ENCODE data around the gene MCF2L.

MCF2L gene

GRCh38 chr13:113005076-113005865 lies 36.3 kb downstream of the MCF2L start:
- Mint-ChIP-seq H3K36me3 (ENCODE audit: insufficient read depth) (peaks cover 24% of the 10 kb centered on the region), H3K27me3 (peaks cover 3 to 21% of the 10 kb centered on the region in 2 donors), H3K9me3 (peaks cover 0 to 4% of the 10 kb centered on the region in 2 donors), H3K4me3 (peak overlapping the region; percentile 69 to 70), H3K27ac (peak overlapping the region; percentile 96 to 97), H3K4me1 (ENCODE audit: low read depth in 2 of 2) (peaks cover 4 to 16% of the 10 kb centered on the region in 2 donors)
- ATAC-seq (replicated peaks) (peak; percentile 83), DNase-seq (peak; percentile 19 to 27 (median 23))

DNA sequence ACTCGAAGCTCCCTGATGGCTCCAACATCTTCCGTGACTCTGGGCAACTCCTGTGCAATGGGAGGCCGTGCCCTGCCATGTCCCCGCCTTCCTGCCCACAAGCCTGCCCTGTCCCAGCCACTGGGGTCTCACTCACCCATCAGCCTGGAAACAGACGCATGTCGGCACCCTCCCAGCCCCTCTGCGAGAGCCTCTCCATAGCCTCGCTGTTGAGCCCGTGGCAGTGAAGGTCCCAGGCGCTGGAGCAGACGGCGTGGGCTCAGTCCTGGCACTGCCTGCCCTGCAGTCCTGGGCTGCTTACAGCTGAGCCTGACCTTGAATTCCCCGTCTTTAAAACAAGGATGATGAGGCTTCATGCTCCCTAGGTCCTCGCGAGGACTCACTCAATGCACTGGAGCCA lies 37.0 kb downstream of the MCF2L start:
- DNase-seq = no peak
- H3K27me3 Mint-ChIP-seq = peaks cover 0 to 17% of the 10 kb centered on the region in 2 donors
- peaks cover 4 to 16% of the 10 kb centered on the region in 2 donors for H3K4me1 Mint-ChIP-seq (ENCODE audit: low read depth in 2 of 2)
- H3K36me3 Mint-ChIP-seq (ENCODE audit: insufficient read depth) = peaks cover 25% of the 10 kb centered on the region
- peaks cover 0 to 4% of the 10 kb centered on the region in 2 donors for H3K9me3 Mint-ChIP-seq
- H3K27ac Mint-ChIP-seq = peak overlapping the region; percentile 96 to 97
- no peak for ATAC-seq (replicated peaks)
- no peak overlapping the region for H3K4me3 Mint-ChIP-seq

DNA sequence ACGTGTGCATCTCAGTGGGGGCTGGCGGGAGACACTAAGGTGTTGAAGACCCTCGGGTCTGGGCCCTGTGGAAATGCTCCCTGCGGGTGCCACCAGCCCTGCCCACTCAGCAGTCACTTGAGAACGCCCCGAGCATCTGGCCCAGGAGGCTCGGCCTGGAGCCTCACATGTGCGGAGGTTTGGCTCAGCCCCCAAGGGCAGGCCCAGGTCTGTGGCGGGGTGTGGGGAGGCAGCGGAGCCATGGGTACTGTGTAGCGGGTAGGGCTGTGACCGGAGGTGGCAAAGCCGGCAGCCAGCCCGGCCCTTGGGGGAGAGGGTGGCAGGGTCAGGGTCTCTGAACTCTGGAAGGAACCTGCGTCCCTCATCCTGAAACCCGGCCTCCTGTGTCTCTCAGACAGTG lies 37.6 kb downstream of the MCF2L start:
- ATAC-seq (replicated peaks) (no peak), DNase-seq (no peak)
- Mint-ChIP-seq H3K4me1 (ENCODE audit: low read depth in 2 of 2) (peaks cover 8 to 18% of the 10 kb centered on the region in 2 donors), H3K27ac (no peak overlapping the region), H3K9me3 (peaks cover 0 to 4% of the 10 kb centered on the region in 2 donors), H3K4me3 (no peak overlapping the region), H3K36me3 (ENCODE audit: insufficient read depth) (peaks cover 28% of the 10 kb centered on the region), H3K27me3 (peaks cover 0 to 16% of the 10 kb centered on the region in 2 donors)

DNA sequence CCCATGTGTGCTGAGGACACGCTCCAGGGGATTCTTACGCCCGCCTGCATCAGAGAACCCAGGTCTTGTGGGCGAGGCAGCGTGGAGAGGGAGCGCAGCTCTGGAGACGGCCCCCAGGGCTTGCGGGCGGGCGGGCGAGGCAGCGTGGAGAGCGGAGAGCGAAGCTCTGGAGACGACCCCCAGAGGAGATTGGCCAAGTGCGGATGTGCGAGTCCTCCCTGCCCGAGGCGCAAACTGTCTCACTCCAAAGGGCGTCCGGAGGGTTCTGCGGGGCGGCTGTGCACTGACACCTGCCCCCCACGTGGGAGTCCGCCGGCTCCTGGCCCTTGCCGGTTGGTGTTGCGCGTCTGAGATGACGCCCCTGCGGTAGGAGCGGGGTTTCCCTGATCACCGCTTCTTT lies 39.8 kb downstream of the MCF2L start:
- no peak for ATAC-seq (replicated peaks)
- Mint-ChIP-seq H3K27me3 (peaks cover 0 to 8% of the 10 kb centered on the region in 2 donors), H3K4me3 (no peak overlapping the region)

DNA sequence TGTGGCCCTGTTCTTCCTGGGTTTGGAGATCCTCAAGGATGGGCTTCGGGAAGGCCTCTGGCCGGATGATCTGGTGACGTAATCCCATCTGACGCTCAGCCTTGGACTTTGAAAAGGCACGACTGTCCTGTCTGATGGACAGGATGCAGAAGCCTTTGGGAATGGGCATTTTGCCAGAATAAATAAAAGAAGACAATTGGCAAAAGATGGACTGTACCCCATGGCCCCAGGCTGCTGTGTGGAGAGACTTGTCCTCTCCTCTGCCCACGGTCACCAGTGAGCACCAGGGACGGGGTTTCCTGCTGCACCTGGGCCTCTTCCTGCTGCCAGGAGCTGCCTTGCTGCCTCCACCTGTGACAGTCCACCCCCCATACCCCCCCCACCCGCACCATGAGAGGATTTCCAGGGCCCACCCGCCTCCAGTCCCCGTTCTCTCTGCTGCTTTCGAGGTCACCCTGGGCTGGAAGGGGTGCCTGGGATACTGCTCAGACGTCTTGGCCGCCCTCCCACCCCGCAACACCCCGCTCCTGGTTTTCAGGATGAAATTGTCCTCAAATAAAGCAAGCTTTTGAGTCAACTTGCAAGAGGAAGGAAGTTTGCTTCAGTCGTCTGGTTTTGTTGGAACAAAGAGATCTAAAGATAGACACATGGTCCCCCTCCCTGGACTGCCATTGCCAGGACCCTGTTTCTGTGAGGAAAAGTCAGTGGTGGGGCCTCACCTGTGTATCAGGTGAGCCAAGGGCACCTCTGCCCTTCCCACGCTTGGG lies 40.9 kb downstream of the MCF2L start:
- H3K9me3 Mint-ChIP-seq = peaks cover 0 to 4% of the 10 kb centered on the region in 2 donors
- H3K27ac Mint-ChIP-seq = no peak overlapping the region
- peaks cover 16% of the 10 kb centered on the region for H3K36me3 Mint-ChIP-seq (ENCODE audit: insufficient read depth)
- DNase-seq = no peak
- no peak overlapping the region for H3K4me3 Mint-ChIP-seq
- no peak for ATAC-seq (replicated peaks)
- peaks cover 8 to 15% of the 10 kb centered on the region in 2 donors for H3K4me1 Mint-ChIP-seq (ENCODE audit: low read depth in 2 of 2)
- H3K27me3 Mint-ChIP-seq = peaks cover 0 to 8% of the 10 kb centered on the region in 2 donors

More for the DNA sequence above, 39.8 kb downstream of the MCF2L start:
- DNase-seq = no peak
- Mint-ChIP-seq H3K27ac (no peak overlapping the region), H3K36me3 (ENCODE audit: insufficient read depth) (peaks cover 25% of the 10 kb centered on the region), H3K9me3 (peaks cover 0 to 4% of the 10 kb centered on the region in 2 donors), H3K4me1 (ENCODE audit: low read depth in 2 of 2) (peaks cover 8 to 18% of the 10 kb centered on the region in 2 donors)

- ATAC-seq (replicated peaks) (no peak), DNase-seq (no peak)
- Mint-ChIP-seq H3K27me3 (peaks cover 0 to 8% of the 10 kb centered on the region in 2 donors), H3K4me3 (no peak overlapping the region), H3K4me1 (ENCODE audit: low read depth in 2 of 2) (peaks cover 5 to 13% of the 10 kb centered on the region in 2 donors), H3K36me3 (ENCODE audit: insufficient read depth) (peaks cover 10% of the 10 kb centered on the region), H3K27ac (no peak overlapping the region), H3K9me3 (peaks cover 0 to 1% of the 10 kb centered on the region in 2 donors)
Observed at GRCh38 chr13:113010510-113010865, 41.5 kb downstream of the MCF2L start.

DNA sequence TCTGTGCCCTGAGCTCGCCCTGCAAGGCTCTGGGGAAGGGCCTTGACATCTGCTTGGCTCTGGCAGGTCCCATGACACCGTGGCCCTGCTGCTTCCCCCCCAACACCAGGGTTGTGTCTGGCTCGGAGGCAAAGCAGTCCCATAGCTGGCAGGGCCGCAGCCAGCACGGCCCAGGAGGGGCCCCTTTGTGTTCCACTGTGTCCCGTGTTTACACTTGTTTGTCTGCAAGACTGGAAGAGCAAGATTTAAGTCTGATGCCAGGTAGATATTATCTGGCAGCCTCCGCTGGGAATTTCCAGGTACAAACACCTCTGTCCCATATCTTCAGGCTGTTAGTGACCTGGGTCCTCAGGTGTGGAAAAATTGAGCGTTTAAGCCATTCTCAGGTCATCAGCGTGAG lies 44.3 kb downstream of the MCF2L start:
- DNase-seq = no peak
- no peak for ATAC-seq (replicated peaks)
- Mint-ChIP-seq H3K9me3 (no peaks in the 10 kb centered on the region), H3K36me3 (ENCODE audit: insufficient read depth) (peaks cover 4% of the 10 kb centered on the region), H3K27ac (no peak overlapping the region), H3K4me1 (ENCODE audit: low read depth in 2 of 2) (peaks cover 4% of the 10 kb centered on the region in 2 donors), H3K27me3 (peaks cover 0 to 8% of the 10 kb centered on the region in 2 donors), H3K4me3 (no peak overlapping the region)

- DNase-seq (no peak), ATAC-seq (replicated peaks) (no peak)
- H3K27ac Mint-ChIP-seq = no peak overlapping the region
- H3K36me3 Mint-ChIP-seq (ENCODE audit: insufficient read depth) = peaks cover 9% of the 10 kb centered on the region
- no peak overlapping the region for H3K4me3 Mint-ChIP-seq
- peaks cover 0 to 8% of the 10 kb centered on the region in 2 donors for H3K27me3 Mint-ChIP-seq
- peaks cover 4% of the 10 kb centered on the region in 2 donors for H3K4me1 Mint-ChIP-seq (ENCODE audit: low read depth in 2 of 2)
- H3K9me3 Mint-ChIP-seq = no peaks in the 10 kb centered on the region
Observed at GRCh38 chr13:113013878-113014751, 45.1 kb downstream of the MCF2L start.

DNA sequence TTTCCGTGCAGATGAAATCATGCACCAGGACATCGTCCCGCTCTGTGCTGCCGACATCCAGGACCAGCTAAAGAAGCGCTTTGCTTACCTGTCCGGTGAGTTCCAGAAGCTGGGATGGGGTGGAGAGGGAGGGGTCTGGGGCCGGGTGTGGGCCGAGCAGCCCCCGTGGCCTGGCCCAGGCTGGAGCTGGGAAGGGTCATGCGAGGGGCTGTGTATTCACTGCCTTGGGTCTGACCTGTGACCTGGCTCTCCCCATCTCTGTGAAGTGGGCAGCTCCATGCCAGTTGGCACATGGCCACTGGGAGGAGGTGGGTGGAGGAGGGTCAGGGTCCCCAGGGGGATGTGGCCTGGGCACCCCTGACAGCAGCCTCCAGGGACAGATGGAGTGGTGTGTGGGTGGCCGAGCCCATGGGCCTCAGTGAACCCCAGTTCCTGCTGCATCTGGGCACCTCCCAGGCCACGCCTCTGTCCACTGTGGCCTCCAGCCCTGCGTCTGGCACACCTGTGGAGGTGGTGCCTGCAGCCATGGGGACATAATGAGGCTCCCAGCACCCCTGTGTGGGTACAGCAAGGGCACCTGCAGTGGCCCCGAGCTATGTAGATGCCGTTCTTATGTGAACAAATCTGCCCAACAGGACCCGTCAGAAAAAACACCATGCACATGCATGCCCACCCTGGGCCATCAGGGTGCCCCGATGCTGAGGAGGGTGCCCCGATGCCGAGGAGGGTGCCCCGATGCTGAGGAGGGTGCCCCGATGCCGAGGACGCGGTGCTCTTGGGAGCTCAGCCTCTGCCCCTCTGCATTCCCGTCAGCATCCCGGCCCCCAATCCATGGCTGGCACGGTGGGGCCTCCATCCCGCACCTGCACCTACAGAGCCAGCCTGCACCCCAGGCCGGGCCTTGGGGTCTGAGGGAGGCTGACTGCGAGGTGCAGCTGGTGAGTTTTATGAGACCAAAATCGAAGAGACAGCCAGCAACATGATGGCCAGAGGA lies 46.0 kb downstream of the MCF2L start:
- H3K9me3 Mint-ChIP-seq = no peaks in the 10 kb centered on the region
- ATAC-seq (replicated peaks) = no peak
- peaks cover 4% of the 10 kb centered on the region in 2 donors for H3K4me1 Mint-ChIP-seq (ENCODE audit: low read depth in 2 of 2)

DNA sequence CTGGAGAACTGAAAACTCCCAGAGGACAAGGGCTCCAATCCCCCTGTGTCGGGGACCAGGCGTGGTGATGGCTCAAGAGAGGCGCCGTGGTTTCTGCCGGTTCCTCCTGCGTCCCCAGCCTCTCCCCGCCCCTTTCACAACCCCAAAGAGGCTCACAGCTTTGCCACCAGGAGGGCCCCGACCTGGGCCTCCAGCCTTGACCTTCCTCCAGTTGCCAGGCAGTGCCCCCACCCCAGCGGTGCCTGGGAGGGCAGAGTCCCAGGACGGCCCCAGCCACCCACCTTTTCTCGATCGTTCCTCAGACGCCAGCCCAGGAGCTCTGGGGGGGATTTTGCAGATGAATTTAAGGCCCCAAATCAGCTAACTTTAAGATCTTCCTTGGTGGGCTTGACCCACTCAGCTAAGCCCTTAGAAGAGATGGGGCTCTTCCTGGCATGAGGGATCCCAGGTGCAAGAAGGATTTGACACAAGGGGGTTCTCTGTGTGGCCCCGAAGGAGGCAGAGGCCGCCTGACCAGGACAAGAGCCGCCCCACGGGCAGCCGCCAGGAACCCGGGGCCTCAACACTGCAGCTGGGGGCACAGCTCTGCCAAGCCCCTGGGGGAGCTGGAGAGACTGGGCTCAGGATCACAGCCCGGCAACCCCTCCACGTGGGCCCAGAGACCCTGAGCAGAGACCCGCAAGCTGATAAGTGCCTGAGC lies 47.0 kb downstream of the MCF2L start:
- Mint-ChIP-seq H3K27me3 (peaks cover 0 to 6% of the 10 kb centered on the region in 2 donors), H3K9me3 (no peaks in the 10 kb centered on the region), H3K36me3 (ENCODE audit: insufficient read depth) (peaks cover 9% of the 10 kb centered on the region), H3K4me3 (no peak overlapping the region), H3K27ac (no peak overlapping the region), H3K4me1 (ENCODE audit: low read depth in 2 of 2) (peaks cover 4 to 8% of the 10 kb centered on the region in 2 donors)
- ATAC-seq (replicated peaks) = no peak
- DNase-seq = no peak

More for the DNA sequence above, 46.0 kb downstream of the MCF2L start:
- H3K36me3 Mint-ChIP-seq (ENCODE audit: insufficient read depth) = peaks cover 10% of the 10 kb centered on the region
- H3K27me3 Mint-ChIP-seq = peaks cover 0 to 8% of the 10 kb centered on the region in 2 donors
- no peak overlapping the region for H3K4me3 Mint-ChIP-seq
- H3K27ac Mint-ChIP-seq = no peak overlapping the region
- no peak for DNase-seq

DNA sequence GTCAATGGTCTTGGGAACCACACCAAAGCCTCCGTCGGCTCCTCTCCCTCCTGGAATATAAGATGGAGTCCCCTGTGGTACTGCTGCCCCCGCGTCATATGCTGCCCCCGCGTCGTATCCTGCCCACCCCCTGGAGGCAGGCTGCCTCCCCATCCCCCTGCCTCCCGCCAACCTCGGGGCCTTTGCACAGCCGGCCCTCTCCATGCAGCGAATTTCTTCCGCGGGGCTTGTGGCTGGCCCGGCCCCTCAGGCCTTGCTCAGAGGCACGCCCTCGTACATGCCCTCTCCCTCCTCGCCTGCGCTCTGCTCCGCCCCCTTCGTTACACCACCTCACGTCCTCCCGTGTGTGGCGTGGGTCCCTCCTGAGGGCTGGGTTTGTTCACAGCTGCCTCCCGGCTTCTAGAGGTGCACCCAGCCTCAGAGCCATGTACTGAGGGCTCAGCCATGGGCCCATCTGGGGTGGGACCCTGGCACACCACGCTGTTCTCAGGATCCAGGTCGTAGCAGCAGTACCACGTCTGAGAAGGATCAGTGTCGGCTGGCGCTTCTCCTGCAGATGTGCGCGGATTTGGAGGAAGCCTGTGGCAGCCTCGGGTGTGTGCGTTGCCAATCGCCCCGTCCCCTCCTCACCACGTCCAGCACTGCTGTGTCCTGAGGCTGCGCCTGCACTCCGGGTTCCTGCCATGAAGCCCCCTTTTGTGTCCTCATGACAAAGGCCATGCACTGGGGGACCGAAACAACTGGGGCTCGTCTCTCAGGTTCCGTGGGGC lies 47.7 kb downstream of the MCF2L start:
- ATAC-seq (replicated peaks) = no peak
- Mint-ChIP-seq H3K36me3 (ENCODE audit: insufficient read depth) (peaks cover 6% of the 10 kb centered on the region), H3K27ac (no peak overlapping the region), H3K4me1 (ENCODE audit: low read depth in 2 of 2) (peaks cover 0 to 5% of the 10 kb centered on the region in 2 donors), H3K27me3 (no peaks in the 10 kb centered on the region), H3K4me3 (no peak overlapping the region), H3K9me3 (no peaks in the 10 kb centered on the region)
- no peak for DNase-seq
